HG03097 (cell line): Measurements from ENCODE around the gene ZNF598.
"Not testable (repeated sequence)": the region's sequence is repeated elsewhere in the genome, so short reads cannot be mapped to it uniquely, and the experiment has no call there.

Source experiments
- ATAC-seq: cut with Tn5 transposase; IDR thresholded peaks from one replicate; pipeline ENCODE4 v1.9.1; 2021; ENCODE audit not compliant: unreplicated experiment, low FRiP score

ZNF598 gene

GRCh38 chr16:1961651-1962067 lies 48.0 kb downstream of the ZNF598 start:
- no peak for ATAC-seq

GRCh38 chr16:1960665-1961630 lies 48.7 kb downstream of the ZNF598 start:
- no peak for ATAC-seq

GRCh38 chr16:1959269-1960039 lies 50.2 kb downstream of the ZNF598 start, which contains the start of gene NDUFB10:
TSS of gene NDUFB10 (plus strand) at chr16:1959538. CDS start at chr16:1959625, 87 bp downstream.
- ATAC-seq: peak; percentile 77

- peak; percentile 3 for ATAC-seq
Measured at GRCh38 chr16:1958715-1959268, 50.8 kb downstream of the ZNF598 start.

- ATAC-seq: not testable (repeated sequence)
Measured at GRCh38 chr16:1958143-1958491, 51.5 kb downstream of the ZNF598 start.

GRCh38 chr16:1957434-1958142 lies 52.0 kb downstream of the ZNF598 start:
- not testable (repeated sequence) for ATAC-seq

- no peak for ATAC-seq
Measured at GRCh38 chr16:1953734-1954133, 55.9 kb downstream of the ZNF598 start.

GRCh38 chr16:1950559-1950958 lies 59.1 kb downstream of the ZNF598 start:
- no peak for ATAC-seq

- no peak for ATAC-seq
Measured at GRCh38 chr16:1950047-1950446, 59.6 kb downstream of the ZNF598 start.

- no peak for ATAC-seq
Measured at GRCh38 chr16:1949507-1949906, 60.1 kb downstream of the ZNF598 start.
